ENCODE measurements around the gene BPIFA3. TPM values are rescaled to one million over a fixed set of nuclear protein-coding genes. Genes with fewer than 3 reads are reported as not detected.

The BPIFA3 gene
- total and polyA plus RNA-seq, 2 of the 8 experiments (the other 6 are each of a cell fraction or from before 2014, with no cell fraction given): not detected

GRCh38 chr20:33237989-33238388, 20.8 kb downstream of the BPIFA3 start:
- H3K9me3 ChIP-seq (ENCODE audit: insufficient read depth in 2 of 2, low read depth in 1 of 2, low read length in 1 of 2): no peaks in the 10 kb centered on the region
- no peak overlapping the region for H3K18ac ChIP-seq (ENCODE audit: extremely low read depth, low read length)
- H2BK12ac ChIP-seq (ENCODE audit: low read depth, low read length): no peak overlapping the region
- no peak overlapping the region for H2AFZ ChIP-seq (ENCODE audit: low read length)
- H3K79me2 ChIP-seq (ENCODE audit: control insufficient read depth in 1 of 2, insufficient read depth in 2 of 2, low read length in 2 of 2): no peaks in the 10 kb centered on the region
- no peak overlapping the region for H3K14ac ChIP-seq (ENCODE audit: insufficient read length)
- H3K9ac ChIP-seq (replicated peaks in 1 of 4; ENCODE audit: extremely low read depth in 1 of 4, low read depth in 3 of 4, low read length in 3 of 4): no peak overlapping the region
- H3K79me1 ChIP-seq (ENCODE audit: low read depth, low read length): no peaks in the 10 kb centered on the region
- no peak overlapping the region for H2BK120ac ChIP-seq (replicated peaks; ENCODE audit: low read depth, low read length)
- no peak for DNase-seq (ENCODE audit: low read depth in 1 of 2, low spot score in 2 of 2)
- no peak overlapping the region for H2BK15ac ChIP-seq (ENCODE audit: low read length)
- H2AK5ac ChIP-seq (ENCODE audit: low read depth, low read length): no peak overlapping the region
- H3K27ac ChIP-seq (ENCODE audit: low read depth, low read length): no peak overlapping the region
- no peaks in the 10 kb centered on the region for H4K20me1 ChIP-seq (replicated peaks in 1 of 2; ENCODE audit: control insufficient read depth in 1 of 2, insufficient read depth in 2 of 2, low read length in 2 of 2)
- TF ChIP-seq FOSL1 (IDR thresholded peaks at IDR 0.05; ENCODE audit: insufficient read depth, low read depth, low read length) (no peak), TCF12 (IDR thresholded peaks at IDR 0.05; ENCODE audit: low read depth, low read length) (no peak), KDM5A (IDR thresholded peaks at IDR 0.05; ENCODE audit: low read length) (no peak), YY1 (IDR thresholded peaks at IDR 0.05; ENCODE audit: low read depth, low read length) (no peak)
- H3K23me2 ChIP-seq (ENCODE audit: low read depth, low read length): peaks cover 3% of the 10 kb centered on the region; the same call in 1 of the 2 replicates
- H4K5ac ChIP-seq (ENCODE audit: insufficient read length, low read depth, low read length): no peak overlapping the region
- no peak for FAIRE-seq
- no peaks in the 10 kb centered on the region for H3K27me3 ChIP-seq (replicated peaks in 1 of 4; ENCODE audit: control insufficient read depth in 3 of 4, extremely low read depth in 1 of 4, insufficient read depth in 3 of 4, low read length in 3 of 4)
- no peak overlapping the region for H3K4me2 ChIP-seq (ENCODE audit: insufficient read depth in 1 of 2, low read depth in 2 of 2, low read length in 2 of 2)
- 74% methylated on average over 6 of the region's 6 CpGs; no CpG with 5 or more reads in 1 of the 2 experiments for WGBS, 2 experiments (ENCODE audit: extremely low coverage in 1 of 2, insufficient coverage in 1 of 2, insufficient read length in 1 of 2, insufficient replicate concordance in 2 of 2, low coverage in 1 of 2, low lambda C conversion rate in 2 of 2, missing lambda C conversion rate in 1 of 2)
- no peaks in the 10 kb centered on the region for H3K4me1 ChIP-seq (replicated peaks in 1 of 4; ENCODE audit: control insufficient read depth in 3 of 4, insufficient read depth in 4 of 4, low read length in 3 of 4)
- POLR2A ChIA-PET (ENCODE audit: partially characterized antibody): no interaction called here
- no peak overlapping the region for H3K4me3 ChIP-seq (ENCODE audit: extremely low read depth in 1 of 4, insufficient read depth in 2 of 4, low read depth in 3 of 4, low read length in 4 of 4)
- no peak overlapping the region for H3K4ac ChIP-seq (replicated peaks; ENCODE audit: insufficient read length, low read depth, low read length)
- no peak overlapping the region for H4K8ac ChIP-seq (ENCODE audit: extremely low read depth, insufficient read depth, low read length)
- no peak overlapping the region for H2BK20ac ChIP-seq (ENCODE audit: low read length)
- no peak overlapping the region for H4K91ac ChIP-seq (replicated peaks; ENCODE audit: insufficient read length, low read length)
- CTCF ChIA-PET (ENCODE audit: partially characterized antibody): interaction anchor here (4.1 kb wide), 1 partner anchor 24 kb away, joined by 14 read pairs; no protein-coding TSS in a partner anchor
- H3K36me3 ChIP-seq (ENCODE audit: control insufficient read depth in 2 of 4, insufficient read depth in 4 of 4, low read length in 3 of 4): no peaks in the 10 kb centered on the region
- H3K23ac ChIP-seq (ENCODE audit: insufficient read length): no peak overlapping the region
- no peak overlapping the region for H2BK5ac ChIP-seq (ENCODE audit: low read depth, low read length)
- H3K56ac ChIP-seq (replicated peaks; ENCODE audit: insufficient read length, low read depth, low read length): no peak overlapping the region

All from H1 (cell line).